Coronary artery (tissue), 2 donors: ENCODE results near the gene LPAR3.

Source experiments
- DNase-seq: peaks from one replicate; pipeline ENCODE4 v3.0.0-alpha.2; 2017; ENCODE audit warnings: low spot score
- H3K27ac ChIP-seq, 2 donors: fragments of 200-600 bp; sonication (generic); one replicate each; pipeline ENCODE4 v1.5.1; 2016 to 2019
- H3K4me3 ChIP-seq: fragments of 200-600 bp; sonication (generic); 2 replicates; pipeline ENCODE4 v1.5.1; 2016; ENCODE audit warnings: mild to moderate bottlenecking, moderate library complexity
- CTCF ChIP-seq: fragments of 200-600 bp; sonication (generic); IDR thresholded peaks from one replicate; pipeline ENCODE4 v1.5.1; 2019; ENCODE audit warnings: antibody characterized with exemption

LPAR3 gene

GRCh38 chr1:84847253-84848250, 45.5 kb downstream of the LPAR3 start:
- no peak for TF ChIP-seq CTCF
- no peak overlapping the region for H3K27ac ChIP-seq
- DNase-seq = no peak
- no peak overlapping the region for H3K4me3 ChIP-seq

- H3K4me3 ChIP-seq = no peak overlapping the region
- DNase-seq = no peak
- H3K27ac ChIP-seq = no peak overlapping the region
- no peak for TF ChIP-seq CTCF
These were observed 46.6 kb downstream of the LPAR3 start for GRCh38 chr1:84846387-84846786.

GRCh38 chr1:84845357-84845756, 47.6 kb downstream of the LPAR3 start:
- no peak overlapping the region for H3K4me3 ChIP-seq
- H3K27ac ChIP-seq = no peak overlapping the region
- DNase-seq = no peak
- no peak for TF ChIP-seq CTCF

GRCh38 chr1:84844094-84844493, 48.9 kb downstream of the LPAR3 start:
- TF ChIP-seq CTCF = no peak
- no peak overlapping the region for H3K27ac ChIP-seq
- no peak for DNase-seq
- H3K4me3 ChIP-seq = no peak overlapping the region

GRCh38 chr1:84842748-84843231, 50.2 kb downstream of the LPAR3 start:
- no peak for TF ChIP-seq CTCF
- H3K27ac ChIP-seq = no peak overlapping the region

GRCh38 chr1:84841971-84842370, 51.0 kb downstream of the LPAR3 start:
- no peak for DNase-seq
- Histone ChIP-seq H3K27ac (no peak overlapping the region), H3K4me3 (no peak overlapping the region)
- no peak for TF ChIP-seq CTCF

More at GRCh38 chr1:84842748-84843231, 50.2 kb downstream of the LPAR3 start:
- no peak overlapping the region for H3K4me3 ChIP-seq
- DNase-seq = no peak

GRCh38 chr1:84840346-84840745, 52.7 kb downstream of the LPAR3 start:
- no peak overlapping the region for H3K4me3 ChIP-seq
- H3K27ac ChIP-seq = no peak overlapping the region
- no peak for TF ChIP-seq CTCF
- no peak for DNase-seq
